ENCODE data around the gene ADGRL2. TPM values are rescaled to one million over a fixed set of nuclear protein-coding genes. Genes with fewer than 3 reads are reported as not detected.
"Not testable (repeated sequence)": the region's sequence is repeated elsewhere in the genome, so short reads cannot be mapped to it uniquely, and the experiment has no call there.

ADGRL2 gene
- total RNA-seq, 1 donor from 2014 or later = not detected

DNA sequence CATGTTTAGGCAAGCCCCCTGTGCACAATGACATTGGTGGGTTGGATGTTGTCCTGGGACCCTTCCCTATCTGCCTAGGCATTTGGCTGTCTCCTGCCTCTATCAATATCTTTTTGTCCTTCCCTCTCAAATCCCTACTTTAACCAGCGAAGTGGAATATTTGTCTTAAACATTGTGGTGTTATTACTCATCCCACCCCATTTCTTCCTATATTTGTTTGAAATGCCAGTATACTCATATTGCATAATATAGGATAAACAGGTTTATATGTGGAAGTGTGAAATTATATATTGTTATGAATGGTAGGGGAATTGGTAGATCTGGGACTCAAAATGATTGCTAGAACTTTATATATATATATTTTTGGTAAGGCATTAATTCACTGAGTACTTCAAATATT lies 80.0 kb downstream of the ADGRL2 start:
- no peak overlapping the region for H3K27ac Mint-ChIP-seq
- H3K27me3 Mint-ChIP-seq = no peaks in the 10 kb centered on the region
- no peak overlapping the region for H3K4me3 Mint-ChIP-seq
- no peaks in the 10 kb centered on the region for H3K36me3 Mint-ChIP-seq (ENCODE audit: low read depth)
- ChIA-PET CTCF (no interaction called here), POLR2A (no interaction called here)
- intact Hi-C loops (cut with micrococcal nuclease) = no loop called here
- ATAC-seq (ENCODE audit: low read depth) (no peak), DNase-seq (no peak)
- no peaks in the 10 kb centered on the region for H3K4me1 Mint-ChIP-seq
- TF ChIP-seq, protein P1, sequence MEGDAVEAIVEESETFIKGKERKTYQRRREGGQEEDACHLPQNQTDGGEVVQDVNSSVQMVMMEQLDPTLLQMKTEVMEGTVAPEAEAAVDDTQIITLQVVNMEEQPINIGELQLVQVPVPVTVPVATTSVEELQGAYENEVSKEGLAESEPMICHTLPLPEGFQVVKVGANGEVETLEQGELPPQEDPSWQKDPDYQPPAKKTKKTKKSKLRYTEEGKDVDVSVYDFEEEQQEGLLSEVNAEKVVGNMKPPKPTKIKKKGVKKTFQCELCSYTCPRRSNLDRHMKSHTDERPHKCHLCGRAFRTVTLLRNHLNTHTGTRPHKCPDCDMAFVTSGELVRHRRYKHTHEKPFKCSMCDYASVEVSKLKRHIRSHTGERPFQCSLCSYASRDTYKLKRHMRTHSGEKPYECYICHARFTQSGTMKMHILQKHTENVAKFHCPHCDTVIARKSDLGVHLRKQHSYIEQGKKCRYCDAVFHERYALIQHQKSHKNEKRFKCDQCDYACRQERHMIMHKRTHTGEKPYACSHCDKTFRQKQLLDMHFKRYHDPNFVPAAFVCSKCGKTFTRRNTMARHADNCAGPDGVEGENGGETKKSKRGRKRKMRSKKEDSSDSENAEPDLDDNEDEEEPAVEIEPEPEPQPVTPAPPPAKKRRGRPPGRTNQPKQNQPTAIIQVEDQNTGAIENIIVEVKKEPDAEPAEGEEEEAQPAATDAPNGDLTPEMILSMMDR (IDR thresholded peaks at IDR 0.05) = no peak
- peaks cover 2% of the 10 kb centered on the region for H3K9me3 Mint-ChIP-seq

DNA sequence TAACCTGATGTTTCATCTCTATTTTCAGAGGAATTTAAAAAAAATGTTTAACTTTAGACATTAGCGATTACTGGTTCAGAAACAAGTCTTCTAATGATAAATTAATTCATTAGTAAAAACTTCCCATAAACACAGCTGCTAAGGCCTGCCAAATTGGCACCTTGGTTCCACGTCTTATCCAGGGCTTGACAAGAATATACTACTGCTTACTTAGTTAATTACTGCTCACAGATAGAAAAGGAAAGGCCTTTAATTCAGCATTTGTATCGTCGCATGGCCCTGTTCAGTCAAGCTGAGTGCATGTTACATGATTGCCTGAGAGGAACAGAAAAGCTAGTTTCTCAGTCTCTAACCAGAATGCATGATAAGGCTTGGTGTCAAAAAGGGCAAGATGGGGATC lies 84.6 kb downstream of the ADGRL2 start:
- TF ChIP-seq, protein P1 (IDR thresholded peaks at IDR 0.05) = no peak
- POLR2A ChIA-PET = no interaction called here
- no peaks in the 10 kb centered on the region for H3K4me1 Mint-ChIP-seq
- peaks cover 2% of the 10 kb centered on the region for H3K9me3 Mint-ChIP-seq
- no peak overlapping the region for H3K4me3 Mint-ChIP-seq
- DNase-seq = no peak
- no peak for ATAC-seq (ENCODE audit: low read depth)
- CTCF ChIA-PET = no interaction called here
- intact Hi-C loops (cut with micrococcal nuclease) = no loop called here
- no peaks in the 10 kb centered on the region for H3K36me3 Mint-ChIP-seq (ENCODE audit: low read depth)
- no peaks in the 10 kb centered on the region for H3K27me3 Mint-ChIP-seq
- no peak overlapping the region for H3K27ac Mint-ChIP-seq

DNA sequence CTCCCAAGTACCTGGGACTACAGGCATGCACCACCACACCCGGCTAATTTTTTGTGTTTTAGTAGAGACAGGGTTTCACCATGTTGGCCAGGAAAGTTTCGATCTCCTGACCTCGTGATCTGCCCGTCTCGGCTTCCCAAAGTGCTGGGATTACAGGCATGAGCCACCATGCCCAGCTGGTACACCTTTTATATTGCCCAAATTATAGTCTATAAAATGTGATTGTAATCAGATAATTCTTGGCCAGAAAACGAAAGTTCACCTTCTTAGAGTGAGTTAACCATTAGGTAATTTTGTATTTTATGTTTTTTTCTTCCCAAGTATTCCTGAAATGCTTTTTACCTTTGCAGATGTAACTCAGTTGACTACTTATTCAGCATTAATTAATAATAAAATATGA lies 85.6 kb downstream of the ADGRL2 start:
- ATAC-seq (ENCODE audit: low read depth); intact Hi-C loops (cut with micrococcal nuclease); H3K4me1 Mint-ChIP-seq; H3K27me3 Mint-ChIP-seq; H3K9me3 Mint-ChIP-seq; H3K36me3 Mint-ChIP-seq (ENCODE audit: low read depth); H3K27ac Mint-ChIP-seq; H3K4me3 Mint-ChIP-seq; POLR2A ChIA-PET; DNase-seq; CTCF ChIA-PET: not testable (repeated sequence)

DNA sequence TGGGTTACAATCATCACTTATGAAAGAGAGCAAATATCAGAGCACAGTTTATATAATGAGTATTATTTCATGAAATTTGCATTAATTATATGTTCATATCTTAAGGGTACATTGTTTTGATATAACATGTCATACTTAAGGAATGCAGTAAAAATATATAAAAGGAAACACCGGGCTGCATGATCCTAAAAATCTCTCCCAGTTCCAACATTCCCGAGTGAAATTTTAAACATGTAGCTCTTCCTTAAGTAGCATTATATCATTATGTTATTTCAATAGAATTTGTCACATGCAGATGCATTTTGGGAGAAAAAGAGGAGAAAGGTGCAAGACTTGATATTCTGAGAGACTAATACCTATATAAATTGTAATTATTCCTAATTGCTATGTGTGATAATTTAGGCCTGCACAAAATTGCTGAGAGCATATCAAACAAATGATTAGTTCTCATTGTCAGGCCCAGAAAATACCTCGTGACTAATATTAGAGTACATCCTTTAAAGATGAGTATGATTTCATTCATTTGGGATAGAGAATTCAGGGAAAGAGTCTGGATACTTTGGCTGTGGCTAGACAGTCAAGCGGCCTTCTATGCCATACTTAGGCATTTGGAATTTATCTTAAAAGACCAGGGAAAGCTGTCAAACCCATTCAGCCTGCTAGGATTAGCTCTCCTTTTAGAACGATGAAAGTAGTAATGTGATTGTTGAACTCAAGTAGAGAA lies 86.8 kb downstream of the ADGRL2 start:
- ChIA-PET POLR2A (no interaction called here), CTCF (no interaction called here)
- ATAC-seq (ENCODE audit: low read depth) = no peak
- no peaks in the 10 kb centered on the region for H3K36me3 Mint-ChIP-seq (ENCODE audit: low read depth)
- intact Hi-C loops (cut with micrococcal nuclease) = no loop called here
- H3K9me3 Mint-ChIP-seq = no peaks in the 10 kb centered on the region
- no peak overlapping the region for H3K4me3 Mint-ChIP-seq
- no peak for DNase-seq
- no peak overlapping the region for H3K27ac Mint-ChIP-seq
- no peaks in the 10 kb centered on the region for H3K4me1 Mint-ChIP-seq
- no peaks in the 10 kb centered on the region for H3K27me3 Mint-ChIP-seq
- TF ChIP-seq, protein P1 (IDR thresholded peaks at IDR 0.05) = no peak

DNA sequence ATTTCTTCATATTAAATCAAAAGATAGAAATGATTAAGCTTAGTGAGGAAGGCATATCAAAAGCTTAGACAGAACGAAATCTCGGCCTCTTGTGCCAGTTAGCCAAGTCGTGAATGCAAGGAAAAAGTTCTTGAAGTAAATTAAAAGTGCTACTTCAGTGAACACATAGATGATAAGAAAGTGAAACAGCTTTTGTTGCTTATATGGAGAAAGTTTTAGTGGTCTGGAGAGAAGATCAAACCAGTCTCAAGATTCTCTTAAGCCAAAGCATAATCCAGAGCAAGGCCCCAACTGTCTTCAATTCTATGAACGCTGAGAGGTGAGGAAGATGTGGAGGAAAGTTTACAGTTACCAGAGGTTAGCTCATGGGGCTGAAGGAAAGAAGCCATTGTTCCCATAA lies 88.4 kb downstream of the ADGRL2 start:
- H3K27ac Mint-ChIP-seq = no peak overlapping the region
- DNase-seq = no peak
- no peaks in the 10 kb centered on the region for H3K27me3 Mint-ChIP-seq
- no peaks in the 10 kb centered on the region for H3K9me3 Mint-ChIP-seq
- ChIA-PET POLR2A (no interaction called here), CTCF (no interaction called here)
- no peaks in the 10 kb centered on the region for H3K36me3 Mint-ChIP-seq (ENCODE audit: low read depth)
- H3K4me1 Mint-ChIP-seq = no peaks in the 10 kb centered on the region
- ATAC-seq (ENCODE audit: low read depth) = no peak
- intact Hi-C loops (cut with micrococcal nuclease) = no loop called here
- TF ChIP-seq, protein P1 (IDR thresholded peaks at IDR 0.05) = no peak
- no peak overlapping the region for H3K4me3 Mint-ChIP-seq

DNA sequence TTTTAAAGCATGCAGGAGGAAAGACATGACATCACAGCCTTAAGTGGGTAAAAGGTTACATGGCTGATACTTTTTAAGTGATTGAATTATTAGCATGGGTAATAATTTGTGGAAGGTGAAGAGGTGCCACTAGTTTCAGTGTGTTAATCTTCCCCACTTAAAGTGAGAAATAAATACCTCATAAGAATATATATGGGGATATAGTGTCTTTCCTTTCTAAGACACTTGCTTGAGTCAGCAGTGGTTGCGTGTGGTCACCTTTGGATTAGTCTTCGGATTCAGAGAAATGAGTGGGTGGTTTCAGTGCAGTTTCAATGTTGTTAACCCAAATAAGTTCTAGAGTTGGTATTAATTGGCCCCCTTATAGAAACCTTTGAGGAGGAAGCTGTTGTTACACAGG lies 94.1 kb downstream of the ADGRL2 start:
- TF ChIP-seq, protein P1 (IDR thresholded peaks at IDR 0.05) = no peak
- intact Hi-C loops (cut with micrococcal nuclease) = no loop called here
- ChIA-PET POLR2A (no interaction called here), CTCF (no interaction called here)
- Mint-ChIP-seq H3K4me1 (no peaks in the 10 kb centered on the region), H3K4me3 (no peak overlapping the region), H3K27ac (no peak overlapping the region), H3K27me3 (no peaks in the 10 kb centered on the region), H3K36me3 (ENCODE audit: low read depth) (no peaks in the 10 kb centered on the region), H3K9me3 (no peaks in the 10 kb centered on the region)
- no peak for DNase-seq
- ATAC-seq (ENCODE audit: low read depth) = no peak

All from activated B cell treated with CpG ODN at 0.5 μM for 24 hours (primary cell).